Fibroblast of skin of left biceps (primary cell): ENCODE measurements around the gene COL27A1.

Experiments
- DNase-seq, 2 experiments: peaks; one replicate each; pipeline ENCODE4 v3.0.0-alpha.2; 2013; ENCODE audit warnings: low read depth in 2 of 2

The COL27A1 gene

GRCh38 chr9:114155263-114155994 lies at the start of gene COL27A1:
TSS of gene COL27A1 (plus strand) at chr9:114155537. CDS start at chr9:114155951, 414 bp downstream.
- DNase-seq, result peak in 1 of 2 experiments; percentile 42

GRCh38 chr9:114107286-114108001 lies 47.9 kb upstream of the COL27A1 start:
- DNase-seq, result no peak

GRCh38 chr9:114108016-114108833 lies 47.1 kb upstream of the COL27A1 start:
- DNase-seq, result peak; percentile 34 to 35

GRCh38 chr9:114109124-114109523 lies 46.2 kb upstream of the COL27A1 start:
- no peak for DNase-seq

GRCh38 chr9:114110180-114110579 lies 45.2 kb upstream of the COL27A1 start:
- peak; percentile 64 to 71 for DNase-seq

GRCh38 chr9:114112325-114112724 lies 43.0 kb upstream of the COL27A1 start:
- no peak for DNase-seq

GRCh38 chr9:114112778-114113584 lies 42.4 kb upstream of the COL27A1 start:
- peak; percentile 16 to 18 for DNase-seq

GRCh38 chr9:114114364-114114763 lies 41.0 kb upstream of the COL27A1 start:
- DNase-seq, result no peak

- no peak for DNase-seq
Observed at GRCh38 chr9:114115654-114116125, 39.6 kb upstream of the COL27A1 start.

GRCh38 chr9:114116126-114116747 lies 39.1 kb upstream of the COL27A1 start:
- DNase-seq, result no peak

- no peak for DNase-seq
Observed at GRCh38 chr9:114117614-114117995, 37.7 kb upstream of the COL27A1 start.

GRCh38 chr9:114117996-114118830 lies 37.1 kb upstream of the COL27A1 start:
- no peak for DNase-seq

GRCh38 chr9:114119242-114120191 lies 35.8 kb upstream of the COL27A1 start:
- DNase-seq, result no peak

- DNase-seq, result no peak
Observed at GRCh38 chr9:114120192-114121014, 34.9 kb upstream of the COL27A1 start.

- DNase-seq, result no peak
Observed at GRCh38 chr9:114121227-114122135, 33.9 kb upstream of the COL27A1 start.

- DNase-seq, result no peak
Observed at GRCh38 chr9:114122136-114123027, 33.0 kb upstream of the COL27A1 start.
